Measurements from ENCODE around the gene HPS1. TPM values are rescaled to one million over a fixed set of nuclear protein-coding genes. Genes with fewer than 3 reads are reported as not detected.

The HPS1 gene
- total RNA-seq, 1 donor from 2014 or later = 34.7 TPM

GRCh38 chr10:98445200-98445812 is 1.4 kb downstream of the HPS1 start:
- Mint-ChIP-seq H3K27ac (ENCODE audit: unreplicated experiment) (no peak overlapping the region), H3K36me3 (ENCODE audit: low read depth, unreplicated experiment) (peaks cover 9% of the 10 kb centered on the region), H3K4me3 (ENCODE audit: unreplicated experiment) (peak overlapping the region; percentile 88), H3K27me3 (ENCODE audit: low read depth, unreplicated experiment) (no peaks in the 10 kb centered on the region), H3K9me3 (ENCODE audit: unreplicated experiment) (peaks cover 4% of the 10 kb centered on the region), H3K4me1 (ENCODE audit: low read depth, unreplicated experiment) (no peaks in the 10 kb centered on the region)
- Histone ChIP-seq H4K20me1 (ENCODE audit: insufficient read depth, low read length) (peaks cover 17% of the 10 kb centered on the region), H3K36me3 (ENCODE audit: insufficient read depth, low read length) (peaks cover 16% of the 10 kb centered on the region), H3K4me1 (ENCODE audit: insufficient read depth, low read length) (peaks cover 4% of the 10 kb centered on the region), H3K27me3 (ENCODE audit: insufficient read depth, low read length) (no peaks in the 10 kb centered on the region), H3K27ac (ENCODE audit: low read depth, low read length) (no peak overlapping the region), H3K79me2 (ENCODE audit: insufficient read depth, low read length) (peaks cover 25% of the 10 kb centered on the region), H3K4me2 (ENCODE audit: low read length) (peak overlapping the region; percentile 84), H2AFZ (ENCODE audit: low read depth, low read length) (no peak overlapping the region), H3K9ac (ENCODE audit: low read length) (peak overlapping the region; percentile 92), H3K4me3 (ENCODE audit: insufficient read depth, low read depth, low read length) (peak overlapping the region; percentile 69), H3K9me3 (ENCODE audit: insufficient read depth, low read depth, low read length) (no peaks in the 10 kb centered on the region)
- DNase-seq (ENCODE audit: low read depth) = no peak
- FAIRE-seq = no peak
- TF ChIP-seq EZH2 (IDR thresholded peaks at IDR 0.05; ENCODE audit: insufficient read depth, low read length) = no peak
- no peak for TF ChIP-seq CTCF (IDR thresholded peaks at IDR 0.05; ENCODE audit: insufficient read depth, low read depth, low read length)

- Histone ChIP-seq H3K4me3 (ENCODE audit: insufficient read depth, low read depth, low read length) (no peak overlapping the region), H3K36me3 (ENCODE audit: insufficient read depth, low read length) (peaks cover 17% of the 10 kb centered on the region), H3K9me3 (ENCODE audit: insufficient read depth, low read depth, low read length) (no peaks in the 10 kb centered on the region), H3K27ac (ENCODE audit: low read depth, low read length) (no peak overlapping the region), H3K9ac (ENCODE audit: low read length) (no peak overlapping the region), H3K79me2 (ENCODE audit: insufficient read depth, low read length) (peaks cover 25% of the 10 kb centered on the region), H3K4me1 (ENCODE audit: insufficient read depth, low read length) (peaks cover 4% of the 10 kb centered on the region), H4K20me1 (ENCODE audit: insufficient read depth, low read length) (peaks cover 17% of the 10 kb centered on the region), H3K4me2 (ENCODE audit: low read length) (no peak overlapping the region), H3K27me3 (ENCODE audit: insufficient read depth, low read length) (no peaks in the 10 kb centered on the region), H2AFZ (ENCODE audit: low read depth, low read length) (no peak overlapping the region)
- Mint-ChIP-seq H3K4me1 (ENCODE audit: low read depth, unreplicated experiment) (no peaks in the 10 kb centered on the region), H3K27ac (ENCODE audit: unreplicated experiment) (no peak overlapping the region), H3K9me3 (ENCODE audit: unreplicated experiment) (peaks cover 2% of the 10 kb centered on the region), H3K4me3 (ENCODE audit: unreplicated experiment) (peak overlapping the region; percentile 31), H3K27me3 (ENCODE audit: low read depth, unreplicated experiment) (no peaks in the 10 kb centered on the region), H3K36me3 (ENCODE audit: low read depth, unreplicated experiment) (peaks cover 12% of the 10 kb centered on the region)
- no peak for FAIRE-seq
- no peak for DNase-seq (ENCODE audit: low read depth)
- TF ChIP-seq EZH2 (IDR thresholded peaks at IDR 0.05; ENCODE audit: insufficient read depth, low read length) (no peak), CTCF (IDR thresholded peaks at IDR 0.05; ENCODE audit: insufficient read depth, low read depth, low read length) (no peak)
Measured at GRCh38 chr10:98444314-98445006, 2.3 kb downstream of the HPS1 start.

- Mint-ChIP-seq H3K4me1 (ENCODE audit: low read depth, unreplicated experiment) (peaks cover 8% of the 10 kb centered on the region), H3K27ac (ENCODE audit: unreplicated experiment) (no peak overlapping the region), H3K9me3 (ENCODE audit: unreplicated experiment) (peaks cover 2% of the 10 kb centered on the region), H3K4me3 (ENCODE audit: unreplicated experiment) (no peak overlapping the region), H3K36me3 (ENCODE audit: low read depth, unreplicated experiment) (peaks cover 26% of the 10 kb centered on the region), H3K27me3 (ENCODE audit: low read depth, unreplicated experiment) (no peaks in the 10 kb centered on the region)
- H3K4me2 ChIP-seq (ENCODE audit: low read length) = no peak overlapping the region
- FAIRE-seq = no peak
- no peaks in the 10 kb centered on the region for H3K27me3 ChIP-seq (ENCODE audit: insufficient read depth, low read length)
- no peak overlapping the region for H3K27ac ChIP-seq (ENCODE audit: low read depth, low read length)
- peaks cover 8% of the 10 kb centered on the region for H4K20me1 ChIP-seq (ENCODE audit: insufficient read depth, low read length)
- H3K9ac ChIP-seq (ENCODE audit: low read length) = no peak overlapping the region
- H3K4me1 ChIP-seq (ENCODE audit: insufficient read depth, low read length) = peaks cover 12% of the 10 kb centered on the region
- no peak overlapping the region for H3K4me3 ChIP-seq (ENCODE audit: insufficient read depth, low read depth, low read length)
- no peak overlapping the region for H2AFZ ChIP-seq (ENCODE audit: low read depth, low read length)
- peaks cover 13% of the 10 kb centered on the region for H3K36me3 ChIP-seq (ENCODE audit: insufficient read depth, low read length)
- no peak for TF ChIP-seq EZH2 (IDR thresholded peaks at IDR 0.05; ENCODE audit: insufficient read depth, low read length)
- TF ChIP-seq CTCF (IDR thresholded peaks at IDR 0.05; ENCODE audit: insufficient read depth, low read depth, low read length) = no peak
- DNase-seq (ENCODE audit: low read depth) = no peak
- peaks cover 7% of the 10 kb centered on the region for H3K79me2 ChIP-seq (ENCODE audit: insufficient read depth, low read length)
- H3K9me3 ChIP-seq (ENCODE audit: insufficient read depth, low read depth, low read length) = no peaks in the 10 kb centered on the region
Measured at GRCh38 chr10:98438715-98439114, 8.0 kb downstream of the HPS1 start.
